HG02938 (cell line): Measurements from ENCODE around the gene PSME2.
A peak's percentile ranks its signal among the peaks of the same experiment; 100 is the strongest.

Experiments
- ATAC-seq: cut with Tn5 transposase; IDR thresholded peaks from one replicate; pipeline ENCODE4 v1.9.1; 2021; ENCODE audit warnings: mild to moderate bottlenecking, moderate library complexity; ENCODE audit not compliant: unreplicated experiment

Gene PSME2, protein sequence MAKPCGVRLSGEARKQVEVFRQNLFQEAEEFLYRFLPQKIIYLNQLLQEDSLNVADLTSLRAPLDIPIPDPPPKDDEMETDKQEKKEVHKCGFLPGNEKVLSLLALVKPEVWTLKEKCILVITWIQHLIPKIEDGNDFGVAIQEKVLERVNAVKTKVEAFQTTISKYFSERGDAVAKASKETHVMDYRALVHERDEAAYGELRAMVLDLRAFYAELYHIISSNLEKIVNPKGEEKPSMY

DNA sequence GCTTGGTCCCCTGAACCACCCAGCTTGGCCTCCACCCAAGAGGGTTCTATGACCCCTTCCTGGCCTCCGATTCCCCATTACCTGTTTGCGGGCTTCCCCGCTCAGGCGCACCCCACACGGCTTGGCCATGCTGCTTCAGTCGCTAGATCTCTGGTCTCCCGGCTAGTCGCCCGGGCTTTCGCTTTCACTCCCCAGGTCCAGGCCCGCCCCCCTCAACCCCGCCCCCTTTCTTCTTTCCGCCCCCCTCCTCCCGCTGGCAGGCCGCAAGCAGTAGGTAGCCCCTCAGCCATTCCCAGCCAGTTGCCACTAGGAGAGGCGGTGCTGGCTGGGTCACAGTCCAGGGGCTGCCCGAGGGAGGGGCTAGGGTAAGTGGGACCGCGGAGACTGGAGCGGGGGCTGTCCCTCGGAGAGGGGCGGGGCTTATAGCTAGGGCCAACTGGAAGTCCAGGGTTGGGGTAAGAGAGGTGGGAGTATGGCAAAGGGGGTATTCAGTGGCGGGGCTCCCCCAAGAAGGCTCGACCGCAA is at the start of gene PSME2:
Gene PSME2, minus strand, starts transcription at position 158 of the 525 bp plus-strand sequence. Its CDS starts 29 bp downstream, at position 129.
- peak; percentile 53 for ATAC-seq

DNA sequence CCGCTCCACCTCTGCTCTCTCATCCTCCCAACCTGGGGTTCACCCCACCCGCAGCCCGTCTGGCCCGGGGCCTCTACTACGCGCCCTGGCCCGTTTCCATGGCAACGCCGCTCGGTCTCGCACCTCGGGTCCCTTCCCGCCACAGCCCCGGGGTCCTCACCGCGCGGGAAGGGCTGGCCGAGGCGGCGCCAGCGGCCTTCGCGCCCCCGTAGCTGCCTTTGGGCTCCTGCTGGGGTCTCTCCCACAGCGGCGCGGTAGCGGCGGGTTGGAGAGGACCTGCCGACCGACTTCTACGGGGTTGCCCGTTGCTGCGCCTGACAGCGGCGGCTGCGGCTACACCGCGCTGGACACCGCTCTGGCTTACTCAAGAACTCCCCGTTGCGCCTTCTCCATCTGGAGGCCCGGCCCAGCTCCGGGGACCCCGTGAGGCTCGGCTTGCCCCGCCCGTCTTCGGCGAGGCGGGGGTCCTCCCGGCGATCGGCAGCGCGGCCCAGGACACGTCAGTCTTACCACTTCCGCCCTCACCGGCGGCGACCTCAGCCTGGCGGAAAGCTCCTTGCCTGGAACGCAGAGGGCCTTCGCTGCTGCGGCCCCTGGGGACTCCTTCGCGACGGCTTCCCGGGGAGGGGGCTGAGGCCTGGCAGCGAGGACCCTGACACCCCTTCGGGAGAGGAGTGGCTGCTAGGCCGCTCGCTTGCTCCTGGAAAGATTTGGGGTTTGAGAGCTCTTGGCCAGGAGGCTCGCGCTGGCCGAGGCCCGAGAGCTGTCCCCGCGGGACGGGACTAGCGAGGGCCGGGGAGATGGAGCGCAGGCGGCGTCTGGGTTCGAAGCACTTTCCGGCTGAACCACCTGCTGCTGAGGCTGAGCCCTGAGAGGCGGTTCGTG is 49.0 kb upstream of the PSME2 start, which contains the start of gene TM9SF1:
Gene TM9SF1, minus strand, starts transcription at position 256 of the 885 bp plus-strand sequence. CDS start 422 bp downstream, outside the sequence.
- ATAC-seq, result peak; percentile 79

- ATAC-seq, result no peak
These were observed 48.4 kb upstream of the PSME2 start for GRCh38 chr14:24194873-24195185.

- no peak for ATAC-seq
These were observed 47.9 kb upstream of the PSME2 start for GRCh38 chr14:24194186-24194872.

DNA sequence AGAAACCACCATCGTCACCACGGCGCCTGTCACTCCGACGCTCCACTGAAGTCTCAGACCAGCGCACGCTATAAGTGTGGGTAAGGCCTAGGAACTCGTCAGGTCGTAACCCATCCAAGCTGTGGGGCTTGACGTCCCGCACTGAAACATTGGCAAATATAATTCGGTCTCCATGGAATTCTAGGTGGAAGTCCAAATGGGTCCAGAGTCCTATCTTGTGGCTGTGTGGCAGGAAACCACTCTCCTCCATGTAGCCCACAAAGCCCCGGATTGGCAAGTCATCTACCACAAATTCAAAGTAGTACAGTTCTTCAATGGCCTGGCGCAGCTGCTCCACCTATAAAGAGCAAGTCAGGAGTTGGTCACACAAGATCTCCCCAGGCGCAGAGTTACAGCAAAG is 46.5 kb upstream of the PSME2 start:
- ATAC-seq, result no peak

DNA sequence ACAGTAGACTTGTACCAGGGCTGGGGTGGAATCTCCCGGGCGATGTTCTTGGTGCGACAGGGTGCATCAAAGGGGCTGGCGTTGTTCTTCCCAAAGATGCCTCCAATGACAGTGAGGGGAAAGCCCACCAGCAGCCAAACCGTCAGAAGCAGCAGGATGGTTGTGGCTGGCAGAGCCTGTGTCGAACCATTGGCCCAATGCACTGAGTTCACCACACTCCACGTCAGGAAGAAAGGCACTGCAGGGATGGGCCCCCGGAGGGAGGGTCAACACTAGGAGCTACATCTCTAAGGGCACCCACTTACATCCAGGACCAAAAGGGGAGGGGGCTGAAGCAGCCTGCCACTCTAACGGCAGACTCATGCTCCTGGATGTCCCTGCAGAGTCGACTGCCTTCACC is 44.0 kb upstream of the PSME2 start:
- no peak for ATAC-seq

GRCh38 chr14:24189460-24189859 is 43.0 kb upstream of the PSME2 start:
- no peak for ATAC-seq

GRCh38 chr14:24189059-24189375 is 42.6 kb upstream of the PSME2 start:
- no peak for ATAC-seq

DNA sequence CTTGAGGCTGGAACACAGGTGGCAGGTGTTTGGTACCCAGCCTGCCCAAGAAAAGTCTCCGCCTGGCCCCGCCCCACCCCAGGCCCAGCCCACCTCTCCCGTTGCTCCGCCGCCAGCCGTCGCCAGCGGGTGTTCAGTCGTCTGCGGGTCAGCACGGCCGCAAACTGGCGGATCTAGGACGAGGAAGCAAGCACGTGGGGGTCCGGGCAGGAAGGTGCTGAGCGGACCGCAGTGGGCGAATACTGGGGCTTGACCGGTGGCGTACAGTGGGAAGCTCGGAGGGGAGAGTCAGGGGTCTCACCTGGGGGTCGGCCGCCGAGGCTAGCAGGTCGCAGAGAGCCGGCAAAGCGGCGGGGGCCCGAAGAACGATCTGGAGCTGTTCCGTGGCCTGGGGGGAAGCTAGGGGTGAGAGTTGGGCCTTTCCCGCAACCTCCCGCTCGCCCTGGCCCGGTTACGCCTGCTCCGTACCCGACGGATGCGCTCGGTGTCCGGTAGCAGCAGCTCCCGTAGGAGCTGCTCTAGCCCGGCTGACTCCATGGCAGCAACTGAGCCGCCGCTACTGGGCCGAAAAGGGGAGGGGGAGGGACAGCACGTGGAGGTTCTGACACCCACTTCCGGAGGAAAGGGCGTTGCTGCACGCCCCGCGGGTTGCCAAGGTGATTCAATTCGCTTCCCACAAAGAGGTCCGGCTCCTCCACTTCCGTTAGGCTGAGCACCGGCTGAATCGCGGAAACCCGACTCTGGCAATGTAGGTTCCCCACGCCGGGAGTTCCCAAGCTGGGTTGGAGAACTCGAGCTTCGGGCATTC is 42.0 kb upstream of the PSME2 start, which contains the start of gene IPO4:
Gene IPO4, minus strand, starts transcription at position 566 of the 808 bp plus-strand sequence. Its CDS starts 29 bp downstream, at position 537.
- peak; percentile 86 for ATAC-seq

DNA sequence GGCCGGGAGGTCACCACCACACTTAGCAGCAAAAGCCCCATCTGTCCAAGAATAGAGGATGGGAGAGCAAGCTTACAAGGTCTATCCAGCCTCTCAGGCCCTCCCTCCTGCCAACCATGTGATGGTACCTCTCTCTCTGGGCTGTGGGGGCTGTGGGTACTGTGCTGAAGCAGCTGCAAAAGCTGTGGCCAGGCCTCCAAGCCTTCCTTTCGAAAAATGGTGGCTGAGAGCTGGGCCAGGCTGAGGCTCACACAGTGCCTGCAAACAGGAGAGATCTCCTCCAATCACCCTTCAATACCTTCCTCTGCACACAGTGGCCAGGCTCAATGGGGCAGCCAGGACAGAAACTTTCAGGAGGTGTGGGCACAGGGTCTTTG is 41.1 kb upstream of the PSME2 start:
- ATAC-seq, result no peak

- no peak for ATAC-seq
These were observed 40.6 kb upstream of the PSME2 start for GRCh38 chr14:24186831-24187538.

- no peak for ATAC-seq
These were observed 39.3 kb upstream of the PSME2 start for GRCh38 chr14:24185741-24186140.

- no peak for ATAC-seq
These were observed 38.6 kb upstream of the PSME2 start for GRCh38 chr14:24185026-24185425.

DNA sequence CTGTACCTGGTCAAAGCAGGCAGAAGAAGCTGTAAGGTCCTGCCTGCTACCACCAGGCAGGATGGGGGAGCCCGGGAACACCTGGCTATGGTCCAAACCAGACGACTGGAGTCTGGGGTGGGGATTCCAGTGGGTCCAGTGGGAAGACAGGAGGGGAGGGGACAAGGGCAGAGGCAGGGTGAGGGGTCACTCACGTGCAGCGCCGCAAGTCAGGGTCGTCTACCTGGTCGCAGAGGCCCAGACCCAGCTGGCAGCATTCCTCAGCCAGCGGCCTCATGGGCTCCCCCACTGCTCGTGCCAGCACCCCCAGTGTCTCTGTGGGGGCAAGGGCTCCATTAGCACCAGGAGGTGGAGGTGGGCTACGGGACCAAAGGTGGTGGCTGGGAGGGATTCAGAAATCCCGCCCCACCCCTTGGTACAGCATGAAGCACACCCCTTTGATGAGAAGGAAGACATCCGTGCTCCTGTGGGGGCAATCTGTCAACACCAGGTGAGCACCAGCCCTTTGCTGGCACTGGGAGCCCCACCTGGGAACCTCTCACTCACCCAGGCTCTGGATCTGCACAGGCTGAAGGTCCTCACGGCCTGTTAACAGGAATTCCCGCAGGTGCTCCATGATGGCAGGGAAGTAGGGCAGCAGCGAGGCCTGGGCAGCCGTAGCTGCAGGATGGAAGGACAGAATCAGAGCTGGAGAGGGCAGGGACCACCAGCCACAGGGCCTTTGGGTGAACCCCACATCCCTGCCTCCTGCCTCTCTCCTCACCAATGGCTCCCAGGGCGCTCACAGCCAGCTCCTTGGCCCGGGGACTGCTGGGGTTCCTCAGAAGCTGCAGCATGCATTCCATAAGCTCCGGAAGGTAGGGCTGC is 37.9 kb upstream of the PSME2 start:
- no peak for ATAC-seq

- ATAC-seq, result no peak
These were observed 36.6 kb upstream of the PSME2 start for GRCh38 chr14:24183014-24183481.

GRCh38 chr14:24182110-24182882 is 35.9 kb upstream of the PSME2 start:
- no peak for ATAC-seq

DNA sequence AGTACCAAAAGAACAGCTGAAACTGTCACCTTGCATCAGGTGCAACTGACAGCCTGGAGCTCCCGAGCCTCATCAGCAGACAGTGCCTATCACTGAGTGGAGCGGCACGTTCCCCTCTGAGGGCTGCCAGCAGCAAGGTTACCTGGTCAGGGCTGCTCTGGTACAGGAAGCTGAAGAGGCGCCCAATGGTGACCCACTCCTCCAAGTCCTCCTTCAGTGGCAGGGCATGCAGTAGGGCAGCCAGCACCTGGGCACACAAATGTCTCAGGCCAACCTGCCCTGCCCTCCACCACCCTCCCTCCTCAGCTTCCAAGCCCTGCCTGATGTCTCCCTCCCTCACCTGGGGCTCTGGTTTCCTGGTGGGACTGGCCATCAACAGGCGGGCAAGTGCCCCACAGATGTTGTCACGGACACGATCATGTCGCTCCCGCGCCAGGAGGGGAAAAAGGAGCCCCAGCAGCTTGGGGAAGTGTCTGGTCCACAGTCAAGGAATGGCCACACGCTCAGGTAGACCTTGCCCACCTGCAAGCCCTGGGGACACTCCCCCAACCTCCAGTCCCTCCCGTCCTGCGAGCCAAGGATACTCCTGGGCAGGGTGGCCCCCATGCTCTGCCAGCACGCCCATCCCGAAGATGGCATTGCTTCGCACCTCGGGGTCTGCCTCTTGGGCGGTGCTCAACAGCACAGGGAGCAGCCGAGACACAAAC is 35.1 kb upstream of the PSME2 start:
- no peak for ATAC-seq
